DMS79 treated with DMSO at 0.1 percent for 48 hours (cell line): Measurements from ENCODE around the gene KRTAP12-2.

ENCODE experiments used
- DNase-seq: peaks from one replicate; lab custom pipeline; 2025; lab: John Stamatoyannopoulos, UW

Gene KRTAP12-2

GRCh38 chr21:44626673-44627143 is 40.0 kb downstream of the KRTAP12-2 start, which contains the start of gene KRTAP10-9:
KRTAP10-9 (plus strand) TSS chr21:44627093; CDS start chr21:44627172, 79 bp downstream.
- DNase-seq = no peak

GRCh38 chr21:44626262-44626661 is 40.5 kb downstream of the KRTAP12-2 start:
- no peak for DNase-seq

GRCh38 chr21:44625756-44626155 is 41.0 kb downstream of the KRTAP12-2 start:
- no peak for DNase-seq

DNA sequence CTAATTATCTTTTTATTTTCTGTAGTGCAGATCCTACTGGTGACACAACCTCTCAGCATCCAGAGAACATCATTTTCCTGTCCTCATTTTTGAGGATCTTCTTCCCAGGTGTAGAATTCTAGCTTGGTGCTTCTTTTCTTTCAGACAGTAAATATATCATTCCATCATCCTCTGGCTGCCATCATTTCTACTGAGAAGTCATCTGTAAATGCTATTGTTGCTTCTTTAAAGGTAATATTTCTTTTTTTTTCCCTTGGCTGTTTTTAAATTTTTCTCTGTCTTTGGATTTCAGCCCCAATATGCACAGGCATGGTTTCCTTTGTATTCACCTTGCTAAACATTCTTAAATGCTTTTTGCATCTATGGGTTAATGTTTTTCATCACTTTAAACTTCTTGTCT is 43.2 kb downstream of the KRTAP12-2 start:
- no peak for DNase-seq

GRCh38 chr21:44619886-44620285 is 46.8 kb downstream of the KRTAP12-2 start:
- no peak for DNase-seq

- DNase-seq = no peak
These were observed 47.8 kb downstream of the KRTAP12-2 start for GRCh38 chr21:44618909-44619308.

GRCh38 chr21:44618504-44618903 is 48.2 kb downstream of the KRTAP12-2 start:
- no peak for DNase-seq

DNA sequence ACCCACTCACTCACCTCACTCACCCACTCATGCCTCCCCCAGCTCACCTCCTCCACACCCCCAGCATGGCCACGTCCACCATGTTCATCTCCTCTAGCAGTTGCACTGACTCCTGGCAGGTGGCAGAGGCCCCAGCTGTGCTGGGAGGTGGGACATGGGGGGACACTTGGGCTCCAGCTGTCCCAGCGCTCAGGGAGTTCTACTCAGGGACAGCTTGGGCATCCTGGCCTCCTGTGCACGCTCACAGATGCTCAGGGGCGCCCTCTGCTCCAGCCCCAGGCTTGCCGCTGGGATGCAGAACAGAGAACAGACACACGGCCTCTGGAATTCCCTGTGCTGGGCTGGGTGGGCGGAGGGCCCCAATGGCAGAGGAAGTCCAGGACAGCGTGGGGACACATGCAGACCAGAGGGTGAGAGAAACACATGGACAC is 49.6 kb downstream of the KRTAP12-2 start:
- no peak for DNase-seq

- DNase-seq = peak; percentile 23
These were observed 50.2 kb downstream of the KRTAP12-2 start for GRCh38 chr21:44616591-44616926.
